ENCODE data around the gene PLXNB2.

PLXNB2 gene

DNA sequence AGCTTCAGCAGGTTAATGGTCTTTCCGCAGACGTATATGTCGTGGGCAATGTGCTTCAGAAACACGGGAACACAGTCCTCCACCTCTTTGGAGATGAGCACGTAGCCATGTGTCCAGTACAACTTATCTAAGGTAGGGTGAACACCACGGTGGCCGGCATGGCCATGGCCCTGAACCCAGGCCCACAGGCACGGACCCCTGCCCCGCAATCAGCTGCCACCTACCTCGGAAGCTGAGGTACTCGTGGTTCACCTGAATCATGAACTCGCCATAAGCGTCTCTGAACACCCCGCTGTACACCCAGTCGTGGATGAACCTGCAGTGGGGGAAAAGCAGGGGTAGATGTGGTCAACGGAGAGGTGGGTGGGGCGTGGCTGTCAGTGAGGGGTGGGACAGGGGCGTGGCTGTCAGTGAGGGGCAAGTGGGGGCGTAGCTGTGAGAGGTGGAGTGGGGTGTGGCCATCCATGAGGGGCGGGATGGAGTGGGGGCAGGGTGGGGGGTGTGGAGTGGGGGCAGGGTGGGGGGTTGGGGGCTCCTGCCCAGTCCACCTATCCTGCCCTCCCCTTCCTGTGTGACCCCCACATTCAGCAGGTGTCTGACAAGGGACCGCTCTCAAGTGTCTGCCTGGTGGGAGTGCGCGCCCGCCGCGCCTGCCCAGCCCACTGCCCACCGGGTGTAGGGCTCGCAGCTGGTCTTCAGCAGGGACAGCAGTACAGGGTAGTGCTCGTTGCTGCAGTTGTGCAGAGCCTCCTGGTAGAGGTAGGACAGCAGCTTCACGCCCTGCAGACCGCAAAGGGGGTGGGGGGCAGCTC is 81.2 kb downstream of the PLXNB2 start:
- no peak for DNase-seq

DNA sequence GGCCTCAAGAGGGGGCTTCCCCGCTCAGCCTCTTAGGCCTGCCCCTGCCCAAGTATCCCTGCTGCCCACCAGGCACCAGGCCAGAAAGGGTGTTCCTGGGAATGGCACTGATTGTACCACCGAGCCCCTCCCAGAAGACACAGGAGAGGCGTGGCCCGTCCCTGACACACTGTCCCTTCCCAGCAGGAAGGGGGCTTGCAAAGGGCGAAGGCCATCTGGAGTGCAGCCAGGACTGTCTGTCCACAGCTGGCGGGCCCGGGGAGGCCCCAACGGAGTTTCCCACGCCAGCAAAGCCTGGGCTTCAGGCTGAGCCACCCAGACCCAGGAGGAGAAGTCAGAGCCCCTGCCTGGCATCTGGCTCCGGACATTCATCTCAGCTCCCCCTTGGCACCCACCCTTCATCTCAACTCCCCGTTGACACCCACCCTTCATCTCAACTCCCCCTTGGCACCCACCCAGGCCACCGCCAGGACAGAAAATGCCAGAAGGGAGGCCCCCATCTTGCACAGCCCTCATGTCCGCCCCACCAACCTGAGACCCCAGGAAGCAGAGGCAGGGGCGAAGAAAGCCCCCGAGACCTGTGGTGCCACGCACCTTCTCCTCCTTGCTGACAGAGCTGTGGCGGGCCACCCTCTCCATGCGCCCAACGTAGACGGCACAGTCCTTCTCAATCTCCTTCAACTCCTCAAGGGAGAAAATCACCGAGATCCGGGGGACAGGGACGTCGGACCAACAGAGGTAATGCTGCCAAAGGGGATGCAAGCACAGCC is 82.1 kb downstream of the PLXNB2 start:
- no peak for DNase-seq
